K562 (cell line): ENCODE data around the gene KRT4. TPM values are rescaled to one million over a fixed set of nuclear protein-coding genes. Genes with fewer than 3 reads are reported as not detected.

Experiments used
- ATAC-seq: fragments of 200-7000 bp; cut with Tn5 transposase; 3 replicates; pipeline ENCODE4 v1.9.1; 2020; ENCODE audit warnings: moderate library complexity
- BruUV-seq: library from RNA; stranded (reverse); fragments of 400-500 nt; replicated peaks from 2 replicates; lab custom pipeline; 2021; lab: Mats Ljungman, UMichigan
- CTCF ChIA-PET: fragments of 300-600 bp; formaldehyde crosslinking; extraction: SDS; loops from one replicate; lab custom pipeline; 2021; ENCODE audit warnings: low intra/inter-chr PET ratio; lab: Yijun Ruan, JAX
- POLR2A ChIA-PET: fragments of 300-600, 350-650 bp; sonication (Branson Sonifier 250); formaldehyde crosslinking; extraction: SDS; loops from one replicate; lab custom pipeline; 2021; ENCODE audit warnings: antibody characterized with exemption, inconsistent platforms; lab: Yijun Ruan, JAX
- DNase-seq, 4 experiments: peaks; one replicate each; pipeline versions ENCODE4 v3.0.0 to v3.0.0-alpha.2; 2011 to 2018; ENCODE audit warnings: low spot score in 3 of 4, mixed read lengths in 3 of 4; ENCODE audit errors: extremely low read depth in 1 of 4
- FAIRE-seq: peaks from 2 replicates; lab custom pipeline; 2011; peaks lifted over from hg19 to GRCh38; lab: Jason Lieb, UNC
- H2AFZ ChIP-seq: 2 replicates; pipeline ENCODE4 v1.6.0; 2011; ENCODE audit warnings: low read depth, low read length, control low read depth, inconsistent platforms
- H3K27ac ChIP-seq: fragments of 200-600 bp; 3 replicates; pipeline ENCODE4 v1.8.0; 2011; ENCODE audit warnings: low read depth, mild to moderate bottlenecking, control low read depth, inconsistent platforms, low read length, moderate library complexity, mixed read lengths; ENCODE audit errors: extremely low read depth
- H3K27me3 ChIP-seq, 2 experiments: fragments of 300-600 bp in 1 of 2; 2 replicates in 1 of 2; 3 replicates in 1 of 2; pipeline versions ENCODE4 v1.6.0 to v1.8.0; 2011; ENCODE audit warnings: inconsistent platforms in 2 of 2, low read length in 2 of 2, mild to moderate bottlenecking in 1 of 2, mixed read lengths in 1 of 2, moderate library complexity in 1 of 2; ENCODE audit not compliant: control insufficient read depth in 2 of 2, insufficient read depth in 2 of 2
- H3K36me3 ChIP-seq: fragments of 300-600 bp; 3 replicates; pipeline ENCODE4 v1.8.0; 2011; ENCODE audit warnings: mild to moderate bottlenecking, low read length, inconsistent platforms; ENCODE audit not compliant: control insufficient read depth, insufficient read depth
- H3K4me1 ChIP-seq, 2 experiments: fragments of 200-600 bp in 1 of 2; replicated peaks in 1 of 2; 2 replicates in 1 of 2; 3 replicates in 1 of 2; pipeline versions ENCODE4 v1.5.1 to v1.8.0; 2011; ENCODE audit warnings: inconsistent platforms in 2 of 2, low read length in 2 of 2, mild to moderate bottlenecking in 1 of 2, mixed read lengths in 1 of 2, moderate library complexity in 1 of 2; ENCODE audit not compliant: control insufficient read depth in 2 of 2, insufficient read depth in 2 of 2
- H3K4me2 ChIP-seq: 2 replicates; pipeline ENCODE4 v1.6.1; 2011; ENCODE audit warnings: low read length, control low read depth, inconsistent platforms, mixed read lengths; ENCODE audit not compliant: insufficient read depth
- H3K4me3 ChIP-seq: fragments of 200-600 bp; sonication (generic), shearing (Covaris generic); 2 replicates; pipeline ENCODE4 v1.5.1; 2016; ENCODE audit warnings: control low read depth, inconsistent platforms
- H3K79me2 ChIP-seq: fragments of 200-600 bp; 3 replicates; pipeline ENCODE4 v1.8.0; 2011; ENCODE audit warnings: low read length, inconsistent platforms; ENCODE audit not compliant: control insufficient read depth, insufficient read depth
- H3K9ac ChIP-seq, 2 experiments: 2 replicates each; pipeline versions ENCODE4 v1.6.0 to v1.6.1; 2011; ENCODE audit warnings: low read depth in 2 of 2, low read length in 2 of 2, control low read depth in 1 of 2, inconsistent platforms in 1 of 2, mild to moderate bottlenecking in 1 of 2, mixed read lengths in 1 of 2; ENCODE audit not compliant: insufficient read depth in 1 of 2
- H3K9me1 ChIP-seq: one replicate; pipeline ENCODE4 v1.6.0; 2011; ENCODE audit warnings: inconsistent platforms, mild to moderate bottlenecking, low read length, moderate library complexity; ENCODE audit not compliant: control insufficient read depth, insufficient read depth
- H3K9me3 ChIP-seq: replicated peaks from 2 replicates; pipeline ENCODE4 v1.5.1; 2011; ENCODE audit warnings: low read depth, low read length, inconsistent platforms; ENCODE audit not compliant: control insufficient read depth, insufficient read depth
- H4K20me1 ChIP-seq: replicated peaks from 2 replicates; pipeline ENCODE4 v1.6.1; 2011; ENCODE audit warnings: low read length, inconsistent platforms, mixed read lengths; ENCODE audit not compliant: control insufficient read depth, insufficient read depth
- ETS2 ChIP-seq: IDR thresholded peaks from 2 replicates; pipeline ENCODE4 v1.6.1; 2016; ENCODE audit warnings: borderline replicate concordance, missing genetic modification characterization, mild to moderate bottlenecking, moderate library complexity, missing compliant biosample characterization; ENCODE audit not compliant: poor library complexity, severe bottlenecking
- ETV6 ChIP-seq, 3 experiments: fragments of 150-350 bp in 1 of 3; sonication (generic) in 1 of 3; formaldehyde crosslinking in 1 of 3; IDR thresholded peaks; 2 replicates each; pipeline versions ENCODE4 v1.6.1 to v1.8.0; 2014 to 2022; ENCODE audit warnings: borderline replicate concordance in 2 of 3, low read depth in 2 of 3, antibody characterized with exemption in 1 of 3, low read length in 1 of 3, mild to moderate bottlenecking in 1 of 3, missing genetic modification reagents in 1 of 3
- TSHZ1 ChIP-seq: fragments of 250-450 bp; sonication (Bioruptor Pico); IDR thresholded peaks from 2 replicates; pipeline ENCODE4 v1.4.0; 2020; ENCODE audit warnings: mild to moderate bottlenecking, moderate library complexity
- ZBTB1 ChIP-seq: sonication (generic); formaldehyde crosslinking; IDR thresholded peaks from 2 replicates; pipeline ENCODE4 v1.8.1; 2023; ENCODE audit warnings: missing genetic modification reagents, low read depth, mild to moderate bottlenecking, borderline replicate concordance
- ZNF23 ChIP-seq: fragments of 250-450 bp; sonication (Bioruptor Pico); IDR thresholded peaks from 2 replicates; pipeline ENCODE4 v1.4.0; 2020; ENCODE audit warnings: mild to moderate bottlenecking
- ZNF512 ChIP-seq: IDR thresholded peaks from 2 replicates; pipeline ENCODE4 v1.6.1; 2016; ENCODE audit warnings: missing genetic modification characterization, missing compliant biosample characterization
- WGBS: fragments of 100-300 bp; shearing (Covaris generic); methylation state at CpG from one replicate; pipeline ENCODE4 v1.1.6; 2016; ENCODE audit warnings: low coverage, mixed read lengths; ENCODE audit not compliant: insufficient coverage; ENCODE audit errors: missing lambda C conversion rate; 5-methylcytosine and 5-hydroxymethylcytosine counted together
- in situ Hi-C: fragments of 300-500 bp; cut with MboI; formaldehyde crosslinking; loops from 4 replicates; pipeline ENCODE4 v1.15.0; 2018; ENCODE audit warnings: inconsistent platforms, mixed read lengths
- intact Hi-C: fragments of 100-400 bp; cut with micrococcal nuclease; formaldehyde crosslinking; loops from 2 replicates; pipeline ENCODE4 v1.14.2; 2022
- polyA plus RNA-seq, 8 experiments: library from polyadenylated mRNA; depleted of rRNA in 4 of 8; stranded (reverse) in 5 of 8; unstranded in 3 of 8; fragments of >200 nt; fragmentation: Nextera tagmentation in 2 of 8; fragmentation: Illumina TruSeq in 1 of 8; extraction: Ambion mirVana in 2 of 8; extraction: Trizol in 1 of 8; gene quantifications; 2 replicates each; pipeline versions ENCODE4 v1.2.1 to v1.2.3, GENCODE V29; 2011 to 2014; ENCODE audit warnings: inconsistent platforms in 1 of 8, missing spikeins in 1 of 8
- total RNA-seq, 7 experiments: library from RNA; depleted of rRNA in 6 of 7; stranded (reverse); fragments of >200 nt in 6 of 7; fragmentation: Illumina TruSeq in 2 of 7; extraction: Trizol in 2 of 7; gene quantifications; 2 replicates each; pipeline versions ENCODE4 v1.2.1 to v1.2.3, GENCODE V29; 2011 to 2021; ENCODE audit warnings: low replicate concordance in 1 of 7
- TF ChIP-seq, protein P1 (sequence below): fragments of 450-650 bp; IDR thresholded peaks from 2 replicates; pipeline ENCODE4 v1.6.1; 2016; ENCODE audit warnings: borderline replicate concordance

KRT4 gene
- total and polyA plus RNA-seq, 9 of the 15 experiments (the other 6 are each of a cell fraction or from before 2014, with no cell fraction given): not detected

DNA sequence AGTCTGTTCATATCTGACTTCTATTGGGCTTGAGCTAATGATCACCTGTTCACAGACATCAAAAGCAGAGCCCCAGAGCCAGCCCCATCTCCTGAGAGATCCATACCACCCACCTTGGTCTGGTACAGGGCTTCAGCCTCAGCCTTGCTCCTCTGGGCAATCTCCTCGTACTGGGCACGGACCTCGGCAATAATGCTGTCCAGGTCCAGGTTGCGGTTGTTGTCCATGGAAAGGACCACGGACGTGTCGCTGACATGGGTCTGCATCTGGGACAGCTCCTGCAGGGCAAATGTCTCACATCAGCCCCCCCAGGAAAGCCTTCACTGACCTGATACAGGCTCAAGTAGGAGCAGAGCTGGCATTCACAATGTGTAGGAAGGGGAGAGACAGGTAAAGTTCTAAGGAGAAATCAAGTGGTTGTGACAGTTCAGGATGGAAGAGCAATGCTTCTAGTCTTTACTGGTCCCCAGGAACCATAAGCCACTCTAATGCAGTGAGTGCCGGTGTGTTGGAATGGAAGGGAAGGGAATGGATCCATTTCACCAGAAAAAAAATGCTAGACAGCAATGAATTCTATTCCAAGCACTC lies 5.2 kb downstream of the KRT4 start (continued):
- TF ChIP-seq ETV6 (IDR thresholded peaks at IDR 0.05; ENCODE audit: borderline replicate concordance in 1 of 2, low read depth in 2 of 2, low read length in 1 of 2) (no peak), ETV6 (CRISPR knock-in tag; IDR thresholded peaks at IDR 0.05; ENCODE audit: borderline replicate concordance) (no peak), ZNF512 (tag) (no peak), ZNF23 (no peak)

GRCh38 chr12:52807544-52808470 lies 6.1 kb downstream of the KRT4 start:
- FAIRE-seq (no peak), ATAC-seq (peak; percentile 45; the same call in 2 of the 3 replicates), DNase-seq (no peak)
- Histone ChIP-seq H2AFZ (no peak overlapping the region), H3K9me1 (no peaks in the 10 kb centered on the region), H3K9ac (no peak overlapping the region; a peak in 1 of 4 replicates), H3K4me3 (no peak overlapping the region), H3K9me3 (no peaks in the 10 kb centered on the region), H3K79me2 (no peaks in the 10 kb centered on the region), H4K20me1 (peaks cover 4% of the 10 kb centered on the region; the same call in 1 of the 2 replicates), H3K4me1 (no peaks in the 10 kb centered on the region; a peak in 1 of 5 replicates), H3K36me3 (no peaks in the 10 kb centered on the region), H3K4me2 (no peak overlapping the region), H3K27me3 (peaks cover 27 to 54% of the 10 kb centered on the region in 2 experiments), H3K27ac (no peak overlapping the region)
- intact Hi-C loops: no loop called here
- in situ Hi-C loops: no loop called here
- BruUV-seq: no TSS peak
- ChIA-PET CTCF (no interaction called here), POLR2A (interaction anchor here (0.6 to 2.3 kb wide), 5 partner anchors 9 to 393 kb away, joined by 3 to 11 read pairs (median 5); no protein-coding TSS in a partner anchor)
- WGBS: 10% methylated on average over 16 of the region's 16 CpGs
- TF ChIP-seq ZBTB1 (CRISPR knock-in tag) (no peak), TSHZ1 (CRISPR knock-in tag) (no peak), ETS2 (no peak)
- TF ChIP-seq, protein P1, sequence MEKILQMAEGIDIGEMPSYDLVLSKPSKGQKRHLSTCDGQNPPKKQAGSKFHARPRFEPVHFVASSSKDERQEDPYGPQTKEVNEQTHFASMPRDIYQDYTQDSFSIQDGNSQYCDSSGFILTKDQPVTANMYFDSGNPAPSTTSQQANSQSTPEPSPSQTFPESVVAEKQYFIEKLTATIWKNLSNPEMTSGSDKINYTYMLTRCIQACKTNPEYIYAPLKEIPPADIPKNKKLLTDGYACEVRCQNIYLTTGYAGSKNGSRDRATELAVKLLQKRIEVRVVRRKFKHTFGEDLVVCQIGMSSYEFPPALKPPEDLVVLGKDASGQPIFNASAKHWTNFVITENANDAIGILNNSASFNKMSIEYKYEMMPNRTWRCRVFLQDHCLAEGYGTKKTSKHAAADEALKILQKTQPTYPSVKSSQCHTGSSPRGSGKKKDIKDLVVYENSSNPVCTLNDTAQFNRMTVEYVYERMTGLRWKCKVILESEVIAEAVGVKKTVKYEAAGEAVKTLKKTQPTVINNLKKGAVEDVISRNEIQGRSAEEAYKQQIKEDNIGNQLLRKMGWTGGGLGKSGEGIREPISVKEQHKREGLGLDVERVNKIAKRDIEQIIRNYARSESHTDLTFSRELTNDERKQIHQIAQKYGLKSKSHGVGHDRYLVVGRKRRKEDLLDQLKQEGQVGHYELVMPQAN: no peak
